Thyroid gland (tissue), 4 donors: ENCODE measurements around the gene DOP1A.

ENCODE experiments used
- POLR2A ChIP-seq, 2 donors: fragments of 450-650 bp; IDR thresholded peaks; one replicate each; pipeline ENCODE4 v1.6.1; 2017; ENCODE audit warnings: antibody characterized with exemption in 2 of 2, mild to moderate bottlenecking in 2 of 2, moderate library complexity in 1 of 2
- TF ChIP-seq, protein P1 (sequence below), 6 experiments: fragments of 200-600 bp in 3 of 6; fragments of 450-650 bp in 3 of 6; sonication (generic) in 3 of 6; IDR thresholded peaks; one replicate each; pipeline ENCODE4 v1.5.1; 2016 to 2019; ENCODE audit warnings: antibody characterized with exemption in 6 of 6, mild to moderate bottlenecking in 2 of 6, inconsistent platforms in 1 of 6, moderate library complexity in 1 of 6

DNA sequence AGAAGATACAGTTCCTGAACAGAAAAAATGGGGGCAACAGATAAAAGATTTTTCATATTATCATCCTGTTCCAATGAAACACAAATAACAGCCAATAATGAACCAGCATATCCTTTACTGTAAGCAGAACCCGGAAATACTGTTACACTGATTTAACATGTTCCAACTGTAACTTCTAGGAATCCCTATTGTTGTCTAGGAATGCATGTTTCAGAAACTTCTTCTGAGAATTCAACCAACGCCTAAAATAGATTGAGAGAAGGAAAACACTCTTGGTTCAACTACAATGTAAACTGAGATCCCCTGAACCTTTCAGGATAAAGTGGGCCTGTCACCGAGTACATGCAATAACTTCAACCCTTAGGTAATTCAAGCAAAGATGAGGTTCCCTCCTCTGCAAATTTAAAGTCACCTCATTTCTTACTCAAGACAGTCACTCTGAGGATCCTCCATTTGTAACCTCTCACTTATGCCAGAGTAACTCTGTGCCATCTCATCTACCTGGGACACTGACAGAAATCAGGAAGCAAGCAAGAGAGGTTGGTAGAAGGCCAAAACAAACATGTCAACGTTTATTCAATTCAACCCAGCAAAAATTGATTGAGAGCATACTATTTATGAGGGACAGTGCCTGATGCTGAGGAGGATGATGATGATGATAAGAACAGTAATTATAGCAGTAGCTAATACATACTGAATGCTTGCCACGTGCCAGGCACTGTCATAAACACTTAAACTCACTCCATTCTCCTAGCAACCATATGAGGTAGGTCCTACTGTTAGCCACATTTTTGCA, 15.9 kb upstream of the DOP1A start:
- TF ChIP-seq, protein P1, sequence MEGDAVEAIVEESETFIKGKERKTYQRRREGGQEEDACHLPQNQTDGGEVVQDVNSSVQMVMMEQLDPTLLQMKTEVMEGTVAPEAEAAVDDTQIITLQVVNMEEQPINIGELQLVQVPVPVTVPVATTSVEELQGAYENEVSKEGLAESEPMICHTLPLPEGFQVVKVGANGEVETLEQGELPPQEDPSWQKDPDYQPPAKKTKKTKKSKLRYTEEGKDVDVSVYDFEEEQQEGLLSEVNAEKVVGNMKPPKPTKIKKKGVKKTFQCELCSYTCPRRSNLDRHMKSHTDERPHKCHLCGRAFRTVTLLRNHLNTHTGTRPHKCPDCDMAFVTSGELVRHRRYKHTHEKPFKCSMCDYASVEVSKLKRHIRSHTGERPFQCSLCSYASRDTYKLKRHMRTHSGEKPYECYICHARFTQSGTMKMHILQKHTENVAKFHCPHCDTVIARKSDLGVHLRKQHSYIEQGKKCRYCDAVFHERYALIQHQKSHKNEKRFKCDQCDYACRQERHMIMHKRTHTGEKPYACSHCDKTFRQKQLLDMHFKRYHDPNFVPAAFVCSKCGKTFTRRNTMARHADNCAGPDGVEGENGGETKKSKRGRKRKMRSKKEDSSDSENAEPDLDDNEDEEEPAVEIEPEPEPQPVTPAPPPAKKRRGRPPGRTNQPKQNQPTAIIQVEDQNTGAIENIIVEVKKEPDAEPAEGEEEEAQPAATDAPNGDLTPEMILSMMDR (IDR thresholded peaks at IDR 0.05): no peak
- no peak for TF ChIP-seq POLR2A (IDR thresholded peaks at IDR 0.05)
